Adrenal gland (tissue), 12 donors: Measurements from ENCODE around the gene A3GALT2. TPM values are rescaled to one million over a fixed set of nuclear protein-coding genes. Genes with fewer than 3 reads are reported as not detected.
"Not testable (repeated sequence)": the region's sequence is repeated elsewhere in the genome, so short reads cannot be mapped to it uniquely, and the experiment has no call there.

ENCODE experiments used
- DNase-seq, 7 donors: peaks; one replicate each; pipeline ENCODE4 v3.0.0-alpha.2; 2019 to 2020
- H3K27ac ChIP-seq, 5 donors: fragments of 200-600 bp; sonication (generic) in 4 of 5; 1 replicate in 3 of 5; 2 replicates in 2 of 5; pipeline versions ENCODE4 v1.5.1 to v1.8.0; 2016 to 2020; ENCODE audit warnings: mild to moderate bottlenecking in 1 of 5
- H3K27me3 ChIP-seq: fragments of 200-600 bp; 2 replicates; pipeline ENCODE4 v1.8.0; 2021
- H3K36me3 ChIP-seq, 2 donors: fragments of 200-600 bp; replicated peaks in 1 of 2; 1 replicate in 1 of 2; 2 replicates in 1 of 2; pipeline versions ENCODE4 v1.5.1 to v1.8.0; 2018 to 2022
- H3K4me1 ChIP-seq, 2 donors: fragments of 200-600 bp; replicated peaks in 1 of 2; 1 replicate in 1 of 2; 2 replicates in 1 of 2; pipeline versions ENCODE4 v1.5.1 to v1.8.0; 2018 to 2021
- H3K4me3 ChIP-seq, 4 donors: fragments of 200-600 bp; sonication (generic) in 3 of 4; one replicate each; pipeline ENCODE4 v1.5.1; 2016 to 2018
- H3K9me3 ChIP-seq, 3 donors: fragments of 200-600 bp; sonication (generic) in 1 of 3; replicated peaks in 1 of 3; 1 replicate in 2 of 3; 2 replicates in 1 of 3; pipeline versions ENCODE4 v1.5.1 to v1.8.0; 2016 to 2021
- CTCF ChIP-seq, 6 experiments: fragments of 450-650 bp in 4 of 6; fragments of 200-600 bp in 2 of 6; sonication (generic) in 1 of 6; IDR thresholded peaks; 1 replicate in 5 of 6; 2 replicates in 1 of 6; pipeline versions ENCODE4 v1.5.1 to v1.8.0; 2016 to 2021; ENCODE audit warnings: antibody characterized with exemption in 6 of 6, mild to moderate bottlenecking in 2 of 6, moderate library complexity in 1 of 6
- POLR2A ChIP-seq, 2 donors: fragments of 450-650 bp; IDR thresholded peaks; one replicate each; pipeline ENCODE4 v1.6.1; 2017; ENCODE audit warnings: antibody characterized with exemption in 2 of 2, mild to moderate bottlenecking in 2 of 2, moderate library complexity in 1 of 2
- WGBS, 4 donors: extraction: QIAGEN DNeasy Blood & Tissue Kit in 2 of 4; methylation state at CpG; one replicate each; pipeline versions ENCODE4 v1.1.5 to v1.1.7; 2013 to 2017; 5-methylcytosine and 5-hydroxymethylcytosine counted together
- intact Hi-C, 2 donors: fragments of 100-400 bp; cut with DNase I; formaldehyde crosslinking; loops; one replicate each; pipeline versions ENCODE4 v1.14.1 to v1.15.0; 2022 to 2023
- polyA plus RNA-seq, 3 donors: library from polyadenylated mRNA; stranded (reverse); fragments of 200-250 nt in 2 of 3; fragments of 350-450 nt in 1 of 3; fragmentation: Illumina TruSeq in 1 of 3; extraction: RNeasy Lipid Tissue Mini Kit (QIAGEN cat#74804) in 1 of 3; gene quantifications; one replicate each; pipeline ENCODE4 v1.2.3, GENCODE V29; 2013 to 2014
- total RNA-seq, 9 donors: library from RNA; depleted of rRNA in 4 of 9; stranded (reverse); fragments of >200 nt in 4 of 9; fragments of 120-200 nt in 1 of 9; fragmentation: NEBNext Ultra II Directional in 1 of 9; extraction: Animal tissue kit (Norgen Biotek cat#: 25700) in 1 of 9; gene quantifications; one replicate each; pipeline versions ENCODE4 v1.1.0 to v1.2.4, GENCODE V29; 2013 to 2023
- donor health status: healthy with polysubstance abuse.
- donor health status: Bipolar disorder and iron deficiency.
- donor health status: DM: yes; HTN: yes; CAD: no.
- donor health status: DM: no; HTN: no; CAD: no.
- donor health status: DM: no; HTN: no; CAD: no.
- donor health status: DM: yes; HTN: yes; CAD: no.

The A3GALT2 gene
- total and polyA plus RNA-seq, 12 donors = 0.17 to 0.49 TPM; not detected in 10

- Histone ChIP-seq H3K9me3 (no peaks in the 10 kb centered on the region), H3K4me3 (no peak overlapping the region), H3K36me3 (no peaks in the 10 kb centered on the region), H3K27me3 (no peaks in the 10 kb centered on the region), H3K27ac (no peak overlapping the region), H3K4me1 (no peaks in the 10 kb centered on the region)
- 87 to 93% (median 87%) methylated on average over 9 of the region's 9 CpGs for WGBS, 4 donors
- intact Hi-C loops = no loop called here
- no peak for DNase-seq
- no peak for TF ChIP-seq POLR2A (IDR thresholded peaks at IDR 0.05)
- TF ChIP-seq CTCF (IDR thresholded peaks at IDR 0.05) = no peak
Observed at GRCh38 chr1:33314416-33314815, 6.5 kb downstream of the A3GALT2 start.

- no peaks in the 10 kb centered on the region for H3K27me3 ChIP-seq
- H3K4me3 ChIP-seq = no peak overlapping the region
- no peaks in the 10 kb centered on the region for H3K9me3 ChIP-seq
- no peak for DNase-seq
- no peaks in the 10 kb centered on the region for H3K36me3 ChIP-seq
- intact Hi-C loops = no loop called here
- WGBS, 4 donors = 88 to 89% (median 88%) methylated on average over 5 of the region's 5 CpGs; no CpG with 5 or more reads in 1 of the 4 donors
- TF ChIP-seq CTCF (IDR thresholded peaks at IDR 0.05) (no peak), POLR2A (IDR thresholded peaks at IDR 0.05) (no peak)
- H3K4me1 ChIP-seq = no peaks in the 10 kb centered on the region
- no peak overlapping the region for H3K27ac ChIP-seq
Observed at GRCh38 chr1:33312413-33312749, 8.5 kb downstream of the A3GALT2 start.

- no peak for TF ChIP-seq CTCF (IDR thresholded peaks at IDR 0.05)
- TF ChIP-seq POLR2A (IDR thresholded peaks at IDR 0.05) = no peak
- no peaks in the 10 kb centered on the region for H3K27me3 ChIP-seq
- no peak overlapping the region for H3K27ac ChIP-seq
- 92 to 96% (median 93%) methylated on average over 5 to 7 of the region's 7 CpGs for WGBS, 4 donors
- H3K36me3 ChIP-seq = no peaks in the 10 kb centered on the region
- H3K4me3 ChIP-seq = no peak overlapping the region
- H3K4me1 ChIP-seq = peaks cover 0 to 4% of the 10 kb centered on the region in 2 donors
- no peak for DNase-seq
- H3K9me3 ChIP-seq = no peaks in the 10 kb centered on the region
- intact Hi-C loops = no loop called here
Observed at GRCh38 chr1:33311706-33312412, 9.0 kb downstream of the A3GALT2 start.

GRCh38 chr1:33310702-33311101 lies 10.2 kb downstream of the A3GALT2 start:
- Histone ChIP-seq H3K4me3 (no peak overlapping the region), H3K27ac (no peak overlapping the region), H3K36me3 (no peaks in the 10 kb centered on the region), H3K27me3 (no peaks in the 10 kb centered on the region), H3K4me1 (peaks cover 0 to 9% of the 10 kb centered on the region in 2 donors), H3K9me3 (no peaks in the 10 kb centered on the region)
- DNase-seq = no peak
- 82 to 97% (median 93%) methylated on average over 5 to 8 of the region's 8 CpGs for WGBS, 4 donors
- intact Hi-C loops = no loop called here
- TF ChIP-seq CTCF (IDR thresholded peaks at IDR 0.05) = no peak
- no peak for TF ChIP-seq POLR2A (IDR thresholded peaks at IDR 0.05)

GRCh38 chr1:33309351-33309750 lies 11.5 kb downstream of the A3GALT2 start:
- WGBS, 4 donors = 94 to 100% (median 97%) methylated on average over 7 to 32 of the region's 32 CpGs
- H3K36me3 ChIP-seq, H3K9me3 ChIP-seq, H3K27me3 ChIP-seq, H3K4me1 ChIP-seq, H3K27ac ChIP-seq, intact Hi-C loops, DNase-seq, H3K4me3 ChIP-seq: not testable (repeated sequence)
